LNCaP clone FGC (cell line): ENCODE results near the gene DCDC2C.
A peak's percentile ranks its signal among the peaks of the same experiment; 100 is the strongest.

Experiments used
- DNase-seq: peaks from one replicate; pipeline ENCODE4 v3.0.0-alpha.2; 2011; ENCODE audit warnings: low read depth
- H3K4me3 ChIP-seq: 2 replicates; pipeline ENCODE4 v1.5.1; 2011; ENCODE audit warnings: mild to moderate bottlenecking, low read depth, low read length, control low read depth
- CTCF ChIP-seq: IDR thresholded peaks from 2 replicates; pipeline ENCODE4 v1.5.1; 2012; ENCODE audit warnings: mild to moderate bottlenecking; ENCODE audit not compliant: control insufficient read depth, insufficient read depth; ENCODE audit errors: extremely low read depth

Gene DCDC2C

DNA sequence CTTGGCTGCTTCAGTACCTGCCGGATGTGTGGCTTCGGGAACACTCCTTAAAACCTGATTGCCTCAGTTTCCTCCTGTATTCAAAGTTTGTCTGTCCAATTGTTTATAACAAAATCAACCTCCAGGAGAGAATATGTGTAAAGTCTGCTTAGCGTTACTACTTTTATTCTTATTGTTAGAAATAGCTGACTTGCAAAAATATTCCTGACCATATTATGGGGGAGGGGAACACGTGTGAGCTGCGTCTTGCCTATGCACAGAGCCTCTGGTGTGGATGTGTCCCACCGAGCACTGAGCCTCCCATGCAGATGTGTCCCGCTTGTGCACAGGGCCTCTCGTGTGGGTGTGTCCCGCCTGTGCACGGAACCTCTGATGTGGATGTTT is 82.5 kb downstream of the DCDC2C start:
- no peak overlapping the region for H3K4me3 ChIP-seq
- no peak for TF ChIP-seq CTCF
- DNase-seq: no peak

DNA sequence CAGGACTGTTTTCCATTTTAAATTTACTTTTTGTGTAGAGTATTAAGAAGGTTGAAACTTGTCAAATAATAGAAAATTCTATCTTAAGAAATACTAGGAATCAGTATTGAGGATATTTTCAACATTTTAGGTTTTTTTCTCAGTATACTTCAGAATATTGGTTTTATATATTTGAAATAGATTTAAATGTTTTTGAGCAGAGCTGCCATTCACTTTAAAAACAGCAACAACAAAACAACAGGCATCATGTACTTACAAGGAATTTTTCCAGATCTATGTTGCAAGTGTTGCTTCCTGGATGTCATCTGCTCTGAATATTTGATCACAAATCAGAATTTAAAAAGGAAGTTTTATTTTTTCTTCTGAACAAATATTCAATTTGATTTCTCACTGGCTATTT is 84.4 kb downstream of the DCDC2C start:
- no peak overlapping the region for H3K4me3 ChIP-seq
- no peak for TF ChIP-seq CTCF
- no peak for DNase-seq

- TF ChIP-seq CTCF: no peak
- no peak for DNase-seq
- H3K4me3 ChIP-seq: no peak overlapping the region
These were observed 85.9 kb downstream of the DCDC2C start for GRCh38 chr2:3789256-3789655.

GRCh38 chr2:3793249-3793648 is 89.9 kb downstream of the DCDC2C start:
- no peak for DNase-seq
- H3K4me3 ChIP-seq: no peak overlapping the region
- TF ChIP-seq CTCF: no peak

GRCh38 chr2:3801506-3801905 is 98.1 kb downstream of the DCDC2C start:
- TF ChIP-seq CTCF: no peak
- no peak for DNase-seq
- H3K4me3 ChIP-seq: no peak overlapping the region

DNA sequence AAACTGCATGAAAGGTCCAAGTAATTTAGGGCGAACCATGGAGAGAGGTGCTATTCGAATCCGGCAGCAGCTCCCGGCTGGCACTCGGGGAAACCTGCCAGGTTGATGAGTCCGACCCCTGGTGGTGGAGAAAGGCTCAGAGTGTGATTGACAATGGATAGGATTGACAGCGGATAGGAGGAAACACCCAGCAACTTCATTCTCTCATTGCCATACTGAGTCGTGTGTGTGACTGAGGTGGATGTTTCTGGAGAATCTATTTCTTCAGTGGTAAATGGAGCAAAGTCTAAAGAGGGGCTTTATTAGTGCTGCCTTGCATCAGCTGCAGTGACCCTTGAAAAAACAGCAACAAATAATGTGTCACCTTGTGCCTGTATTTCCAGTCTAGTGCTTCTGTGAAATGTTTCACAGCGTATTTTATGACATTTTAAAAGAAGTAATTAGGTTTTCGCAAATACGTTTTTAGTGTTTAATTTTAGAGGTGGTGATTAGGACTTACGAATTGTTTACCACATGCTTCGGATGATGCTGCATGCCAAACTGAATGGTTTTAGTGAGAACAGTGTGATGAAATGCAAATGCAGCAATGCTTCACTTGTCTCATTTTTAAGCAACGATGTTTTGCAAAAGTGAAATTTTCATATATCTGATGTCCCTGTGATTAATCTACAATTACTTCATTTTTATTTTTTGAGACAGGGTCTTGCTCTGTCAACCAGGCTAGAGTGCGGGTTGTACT is 102.0 kb downstream of the DCDC2C start:
- DNase-seq: no peak
- TF ChIP-seq CTCF: peak; percentile 74
- no peak overlapping the region for H3K4me3 ChIP-seq

DNA sequence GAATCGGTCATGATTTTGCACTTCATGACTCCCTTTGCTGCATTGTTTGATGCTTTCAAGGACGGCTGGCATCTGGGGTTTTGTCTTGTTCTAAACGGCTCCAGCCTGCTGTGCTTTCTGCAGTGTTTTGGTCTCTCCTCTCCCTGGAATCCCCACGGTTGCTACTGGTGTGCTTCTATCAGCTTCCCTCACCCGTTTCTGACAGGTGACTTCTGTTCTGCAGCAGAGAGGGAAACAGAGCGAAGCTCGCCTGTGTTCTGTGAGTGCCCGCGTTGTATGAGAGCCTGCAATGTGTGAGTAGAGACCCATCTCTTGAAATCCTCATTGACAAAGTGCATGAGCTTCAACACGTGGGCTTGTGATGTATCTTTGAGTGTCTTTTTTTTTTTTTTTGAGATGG is 102.8 kb downstream of the DCDC2C start:
- H3K4me3 ChIP-seq: no peak overlapping the region
- DNase-seq: no peak
- no peak for TF ChIP-seq CTCF
